ENCODE data around the gene C10orf67. TPM values are rescaled to one million over a fixed set of nuclear protein-coding genes. Genes with fewer than 3 reads are reported as not detected.

C10orf67 gene
- total RNA-seq, 2 donors from 2014 or later, result not detected

DNA sequence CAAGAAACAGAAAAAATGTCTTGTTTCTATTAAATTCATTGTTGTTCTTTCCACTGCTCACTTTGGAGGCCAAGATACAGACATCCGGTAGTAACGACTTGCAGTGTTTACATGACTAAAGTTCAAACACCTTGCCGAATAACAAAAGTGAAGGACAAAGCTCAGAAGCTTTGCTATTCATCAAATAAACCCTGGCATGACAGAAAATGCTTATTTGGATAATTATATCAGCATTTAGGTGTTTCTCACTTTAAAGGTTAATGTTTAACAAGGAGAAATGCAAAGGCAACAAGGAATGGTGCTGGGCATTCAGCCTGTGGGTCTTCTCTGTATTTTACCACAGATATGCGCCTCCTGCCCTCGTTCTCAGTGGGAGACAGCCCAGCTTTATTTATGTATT lies 157.9 kb downstream of the C10orf67 start:
- Histone ChIP-seq H3K9me3 (no peaks in the 10 kb centered on the region), H3K27ac (no peak overlapping the region), H3K36me3 (no peaks in the 10 kb centered on the region), H3K4me1 (no peaks in the 10 kb centered on the region), H3K27me3 (peaks cover 10% of the 10 kb centered on the region), H3K4me3 (no peak overlapping the region), H3K9ac (ENCODE audit: low read depth in 2 of 2, low read length in 2 of 2) (no peak overlapping the region)
- no peak for DNase-seq
- intact Hi-C loops (cut with DNase I), result no loop called here
- TF ChIP-seq, protein P1, sequence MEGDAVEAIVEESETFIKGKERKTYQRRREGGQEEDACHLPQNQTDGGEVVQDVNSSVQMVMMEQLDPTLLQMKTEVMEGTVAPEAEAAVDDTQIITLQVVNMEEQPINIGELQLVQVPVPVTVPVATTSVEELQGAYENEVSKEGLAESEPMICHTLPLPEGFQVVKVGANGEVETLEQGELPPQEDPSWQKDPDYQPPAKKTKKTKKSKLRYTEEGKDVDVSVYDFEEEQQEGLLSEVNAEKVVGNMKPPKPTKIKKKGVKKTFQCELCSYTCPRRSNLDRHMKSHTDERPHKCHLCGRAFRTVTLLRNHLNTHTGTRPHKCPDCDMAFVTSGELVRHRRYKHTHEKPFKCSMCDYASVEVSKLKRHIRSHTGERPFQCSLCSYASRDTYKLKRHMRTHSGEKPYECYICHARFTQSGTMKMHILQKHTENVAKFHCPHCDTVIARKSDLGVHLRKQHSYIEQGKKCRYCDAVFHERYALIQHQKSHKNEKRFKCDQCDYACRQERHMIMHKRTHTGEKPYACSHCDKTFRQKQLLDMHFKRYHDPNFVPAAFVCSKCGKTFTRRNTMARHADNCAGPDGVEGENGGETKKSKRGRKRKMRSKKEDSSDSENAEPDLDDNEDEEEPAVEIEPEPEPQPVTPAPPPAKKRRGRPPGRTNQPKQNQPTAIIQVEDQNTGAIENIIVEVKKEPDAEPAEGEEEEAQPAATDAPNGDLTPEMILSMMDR (IDR thresholded peaks at IDR 0.05), result no peak

DNA sequence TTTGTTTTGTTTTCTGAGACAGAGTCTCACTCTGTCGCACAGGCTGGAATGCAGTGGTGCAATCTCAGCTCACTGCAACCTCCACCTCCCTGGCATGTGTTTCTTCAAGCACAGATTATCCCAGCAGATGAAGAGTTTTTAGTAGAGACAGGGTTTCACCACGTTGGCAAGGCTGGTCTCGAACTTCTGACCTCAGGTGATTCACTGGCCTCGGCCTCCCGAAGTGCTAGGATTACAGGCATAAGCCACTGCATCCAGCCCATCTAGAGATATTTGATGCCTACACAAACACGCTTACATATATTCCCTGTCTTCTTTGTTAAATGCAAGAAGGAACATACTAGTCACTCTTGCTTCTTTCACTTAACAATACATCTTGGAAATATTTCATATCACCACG lies 158.4 kb downstream of the C10orf67 start:
- Histone ChIP-seq H3K9ac (ENCODE audit: low read depth in 2 of 2, low read length in 2 of 2) (no peak overlapping the region), H3K27me3 (peaks cover 5% of the 10 kb centered on the region), H3K4me1 (no peaks in the 10 kb centered on the region), H3K9me3 (no peaks in the 10 kb centered on the region), H3K27ac (no peak overlapping the region), H3K4me3 (no peak overlapping the region), H3K36me3 (no peaks in the 10 kb centered on the region)
- DNase-seq, result no peak
- TF ChIP-seq, protein P1 (IDR thresholded peaks at IDR 0.05), result no peak
- intact Hi-C loops (cut with DNase I), result no loop called here

DNA sequence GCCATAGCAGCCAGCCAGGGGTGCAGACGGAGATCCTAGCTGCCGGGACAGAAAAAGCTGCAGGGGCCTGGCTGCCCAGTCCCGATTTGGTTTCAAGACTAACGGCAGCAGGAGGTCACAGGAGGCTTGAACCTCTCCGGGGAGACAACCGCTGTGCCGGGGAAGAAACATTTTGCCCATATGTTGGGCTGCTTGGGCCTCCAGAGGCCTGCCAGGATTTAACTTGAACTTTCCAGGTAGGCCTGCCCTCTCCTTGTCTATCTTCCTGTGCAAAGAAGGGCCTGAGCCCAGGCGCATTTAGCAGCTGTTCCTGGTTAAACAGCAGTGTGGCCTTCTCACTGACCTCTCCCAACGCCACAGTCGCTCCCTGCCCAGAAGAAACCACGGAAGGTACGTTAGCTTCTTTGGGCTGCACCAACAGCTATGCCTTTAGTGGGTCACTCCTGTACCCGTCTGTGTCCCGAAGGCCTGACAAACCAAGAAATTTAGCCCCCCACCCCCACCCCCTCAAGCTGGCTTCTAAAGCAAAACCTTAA lies 169.6 kb downstream of the C10orf67 start:
- Histone ChIP-seq H3K9ac (ENCODE audit: low read depth in 2 of 2, low read length in 2 of 2) (no peak overlapping the region), H3K27me3 (peaks cover 33% of the 10 kb centered on the region), H3K9me3 (no peaks in the 10 kb centered on the region), H3K27ac (no peak overlapping the region), H3K36me3 (no peaks in the 10 kb centered on the region), H3K4me3 (no peak overlapping the region), H3K4me1 (no peaks in the 10 kb centered on the region)
- intact Hi-C loops (cut with DNase I), result no loop called here
- no peak for DNase-seq
- TF ChIP-seq, protein P1 (IDR thresholded peaks at IDR 0.05), result no peak

DNA sequence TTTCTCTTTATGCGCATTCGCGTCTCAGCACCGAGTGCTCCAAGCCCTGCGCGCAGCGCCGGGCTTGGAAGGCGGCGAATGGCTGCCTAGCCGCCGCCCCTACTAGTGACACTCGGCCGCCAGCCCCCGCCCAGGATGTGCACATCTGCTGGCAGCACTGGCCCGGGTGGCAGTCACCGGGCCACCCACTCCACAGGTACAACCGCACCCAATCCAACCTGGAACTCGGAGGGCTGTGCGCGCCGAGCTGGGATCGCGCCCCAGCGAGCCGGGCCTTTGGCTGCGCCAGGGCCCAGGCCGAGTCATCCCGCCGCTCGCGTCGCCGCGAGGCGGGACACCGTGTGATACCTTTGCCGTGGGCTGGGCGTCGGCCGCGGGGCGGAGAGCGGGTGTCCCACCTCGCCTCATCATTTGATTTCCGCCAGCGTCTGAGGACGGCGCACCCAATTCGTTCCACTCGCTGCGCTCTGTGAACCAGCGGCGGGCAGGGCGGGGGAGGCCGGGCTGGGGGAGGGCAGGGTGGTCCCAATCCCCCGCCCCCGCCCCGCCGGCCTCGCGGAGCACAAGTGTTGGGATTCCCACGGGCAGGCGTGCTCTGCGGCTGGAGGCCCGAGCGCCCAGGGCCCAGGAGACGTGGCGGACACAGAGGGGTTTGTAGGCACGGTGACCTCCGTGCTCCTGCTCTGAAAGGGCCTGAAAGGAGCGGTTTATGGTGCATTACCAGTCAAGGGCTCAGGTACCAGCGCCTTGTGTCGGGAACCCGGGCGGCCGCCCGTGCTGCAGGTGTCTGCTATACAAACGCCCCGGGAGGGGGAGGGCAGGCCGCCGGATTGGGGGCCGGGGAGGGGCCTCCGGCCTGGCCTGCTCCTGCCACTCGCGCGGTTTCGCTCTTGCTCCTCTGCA lies 170.3 kb downstream of the C10orf67 start:
- Histone ChIP-seq H3K36me3 (no peaks in the 10 kb centered on the region), H3K4me3 (no peak overlapping the region), H3K4me1 (no peaks in the 10 kb centered on the region), H3K9ac (ENCODE audit: low read depth in 2 of 2, low read length in 2 of 2) (no peak overlapping the region), H3K27me3 (peaks cover 33% of the 10 kb centered on the region), H3K9me3 (no peaks in the 10 kb centered on the region), H3K27ac (no peak overlapping the region)
- TF ChIP-seq, protein P1 (IDR thresholded peaks at IDR 0.05), result no peak
- intact Hi-C loops (cut with DNase I), result no loop called here
- DNase-seq, result no peak

DNA sequence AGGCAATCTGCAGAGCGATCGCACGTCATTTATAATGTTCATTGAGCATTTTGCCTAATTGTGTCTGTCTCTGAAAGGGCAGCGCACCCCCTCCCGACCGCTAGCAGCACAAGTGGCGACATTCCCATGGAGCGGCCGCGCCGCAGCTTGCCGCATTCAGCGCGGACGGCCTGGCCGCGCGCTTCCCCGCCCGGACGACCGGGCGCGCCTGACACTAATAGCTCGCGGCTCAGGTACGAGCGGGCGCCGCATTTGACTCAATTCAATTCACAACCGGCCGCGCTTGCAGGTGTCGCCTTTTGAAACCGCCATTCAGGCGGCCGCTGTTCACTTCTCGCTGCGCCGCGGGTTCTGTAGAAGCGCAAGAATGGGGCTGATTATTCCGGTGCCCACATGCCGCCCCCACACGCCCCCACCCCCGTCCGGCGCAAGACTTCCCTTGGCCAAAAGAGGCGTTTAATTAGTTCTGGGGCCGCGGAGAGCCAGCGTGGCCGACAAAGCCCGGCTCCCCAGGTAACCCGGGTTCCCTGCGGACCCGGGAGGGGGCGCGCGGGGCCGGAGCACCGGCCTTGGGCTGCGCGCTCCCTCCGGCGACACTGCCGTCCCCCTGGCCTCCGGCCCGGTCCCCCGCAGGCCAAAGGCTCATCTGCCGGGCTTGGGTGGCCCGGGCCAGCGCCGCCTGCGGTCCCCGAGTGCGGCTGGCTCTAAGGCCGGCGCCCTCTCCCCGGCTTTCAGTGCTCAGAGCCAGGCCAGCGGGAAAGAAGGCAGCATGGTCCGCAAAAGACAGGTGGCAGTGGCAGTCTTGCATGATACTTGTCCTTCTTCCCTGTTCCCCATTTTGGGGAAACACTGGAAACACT lies 171.2 kb downstream of the C10orf67 start:
- intact Hi-C loops (cut with DNase I), result no loop called here
- Histone ChIP-seq H3K9me3 (no peaks in the 10 kb centered on the region), H3K9ac (ENCODE audit: low read depth in 2 of 2, low read length in 2 of 2) (no peak overlapping the region), H3K36me3 (no peaks in the 10 kb centered on the region), H3K27ac (no peak overlapping the region), H3K4me1 (no peaks in the 10 kb centered on the region), H3K4me3 (no peak overlapping the region), H3K27me3 (peaks cover 33% of the 10 kb centered on the region)
- TF ChIP-seq, protein P1 (IDR thresholded peaks at IDR 0.05), result no peak
- DNase-seq, result no peak

Data from colonic mucosa (tissue), 4 donors.